ENCODE results near the gene CPZ. TPM values are rescaled to one million over a fixed set of nuclear protein-coding genes. Genes with fewer than 3 reads are reported as not detected.

The CPZ gene
- total and polyA plus RNA-seq, 2 donors (not counting 1 experiment from before 2014, with no cell fraction given): not detected

DNA sequence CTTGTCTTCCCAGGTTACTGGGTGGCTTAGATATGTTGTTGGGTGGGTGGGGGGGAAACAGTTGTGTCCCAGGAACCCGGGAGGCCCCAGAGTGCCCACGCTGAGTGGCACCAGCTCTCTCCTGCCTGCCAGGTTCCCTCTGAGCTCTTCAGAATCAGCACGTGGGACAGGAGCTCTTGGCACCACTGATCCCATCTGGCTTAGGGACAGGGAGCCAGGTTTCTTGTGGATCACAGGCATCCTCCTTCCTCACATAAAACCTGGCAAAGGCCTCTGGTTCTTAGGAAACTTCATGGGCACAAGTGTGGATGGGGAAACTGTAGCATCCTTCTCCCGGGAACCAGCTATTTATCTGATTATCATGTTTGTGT, 8.9 kb upstream of the CPZ start:
- DNase-seq (no peak), ATAC-seq (ENCODE audit: low read depth) (no peak)
- WGBS (ENCODE audit: insufficient coverage): 53% methylated on average over 3 of the region's 4 CpGs
- H3K4me1 Mint-ChIP-seq: no peaks in the 10 kb centered on the region
- Histone ChIP-seq H3K4me3 (ENCODE audit: control extremely low read depth in 1 of 5, extremely low read depth in 1 of 5, insufficient read depth in 1 of 5, low read depth in 2 of 5, low read length in 4 of 5) (no peak overlapping the region), H3K27me3 (replicated peaks in 1 of 4; ENCODE audit: control extremely low read depth in 1 of 4, control insufficient read depth in 3 of 4, insufficient read depth in 4 of 4, low read length in 3 of 4) (peaks cover 0 to 3% (median 0%) of the 10 kb centered on the region in 4 experiments), H3K4me2 (replicated peaks; ENCODE audit: low read depth, low read length, poor library complexity, severe bottlenecking) (no peak overlapping the region), H3K79me2 (ENCODE audit: control insufficient read depth, insufficient read depth, low read length) (no peaks in the 10 kb centered on the region), H3K27ac (ENCODE audit: low read length in 2 of 2) (no peak overlapping the region), H3K36me3 (replicated peaks in 1 of 2; ENCODE audit: control extremely low read depth in 1 of 2, control insufficient read depth in 1 of 2, extremely low read depth in 1 of 2, insufficient read depth in 2 of 2, low read length in 1 of 2) (no peaks in the 10 kb centered on the region), H4K20me1 (ENCODE audit: control insufficient read depth, insufficient read depth, low read length, poor library complexity, severe bottlenecking) (no peaks in the 10 kb centered on the region), H3K9ac (ENCODE audit: low read length) (no peak overlapping the region), H3K9me3 (ENCODE audit: control extremely low read depth in 1 of 3, control insufficient read depth in 2 of 3, insufficient read depth in 1 of 3, low read length in 2 of 3) (peaks cover 0 to 18% (median 0%) of the 10 kb centered on the region in 3 donors), H2AFZ (ENCODE audit: insufficient read depth, low read depth, low read length, poor library complexity, severe bottlenecking) (no peak overlapping the region), H3K4me1 (ENCODE audit: control insufficient read depth in 2 of 2, insufficient read depth in 2 of 2, low read length in 2 of 2) (no peaks in the 10 kb centered on the region)
- no peaks in the 10 kb centered on the region for H3K9me3 Mint-ChIP-seq (ENCODE audit: insufficient read depth)
- H3K27ac Mint-ChIP-seq: no peak overlapping the region
- TF ChIP-seq, protein P1, sequence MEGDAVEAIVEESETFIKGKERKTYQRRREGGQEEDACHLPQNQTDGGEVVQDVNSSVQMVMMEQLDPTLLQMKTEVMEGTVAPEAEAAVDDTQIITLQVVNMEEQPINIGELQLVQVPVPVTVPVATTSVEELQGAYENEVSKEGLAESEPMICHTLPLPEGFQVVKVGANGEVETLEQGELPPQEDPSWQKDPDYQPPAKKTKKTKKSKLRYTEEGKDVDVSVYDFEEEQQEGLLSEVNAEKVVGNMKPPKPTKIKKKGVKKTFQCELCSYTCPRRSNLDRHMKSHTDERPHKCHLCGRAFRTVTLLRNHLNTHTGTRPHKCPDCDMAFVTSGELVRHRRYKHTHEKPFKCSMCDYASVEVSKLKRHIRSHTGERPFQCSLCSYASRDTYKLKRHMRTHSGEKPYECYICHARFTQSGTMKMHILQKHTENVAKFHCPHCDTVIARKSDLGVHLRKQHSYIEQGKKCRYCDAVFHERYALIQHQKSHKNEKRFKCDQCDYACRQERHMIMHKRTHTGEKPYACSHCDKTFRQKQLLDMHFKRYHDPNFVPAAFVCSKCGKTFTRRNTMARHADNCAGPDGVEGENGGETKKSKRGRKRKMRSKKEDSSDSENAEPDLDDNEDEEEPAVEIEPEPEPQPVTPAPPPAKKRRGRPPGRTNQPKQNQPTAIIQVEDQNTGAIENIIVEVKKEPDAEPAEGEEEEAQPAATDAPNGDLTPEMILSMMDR (IDR thresholded peaks at IDR 0.05): no peak
- TF ChIP-seq EZH2 (IDR thresholded peaks at IDR 0.05; ENCODE audit: borderline replicate concordance, insufficient read depth, low read depth, low read length, poor library complexity, severe bottlenecking): no peak
- intact Hi-C loops (cut with micrococcal nuclease): no loop called here
- POLR2A ChIA-PET: no interaction called here
- CTCF ChIA-PET: no interaction called here
- peaks cover 9% of the 10 kb centered on the region for H3K27me3 Mint-ChIP-seq
- H3K4me3 Mint-ChIP-seq: no peak overlapping the region

DNA sequence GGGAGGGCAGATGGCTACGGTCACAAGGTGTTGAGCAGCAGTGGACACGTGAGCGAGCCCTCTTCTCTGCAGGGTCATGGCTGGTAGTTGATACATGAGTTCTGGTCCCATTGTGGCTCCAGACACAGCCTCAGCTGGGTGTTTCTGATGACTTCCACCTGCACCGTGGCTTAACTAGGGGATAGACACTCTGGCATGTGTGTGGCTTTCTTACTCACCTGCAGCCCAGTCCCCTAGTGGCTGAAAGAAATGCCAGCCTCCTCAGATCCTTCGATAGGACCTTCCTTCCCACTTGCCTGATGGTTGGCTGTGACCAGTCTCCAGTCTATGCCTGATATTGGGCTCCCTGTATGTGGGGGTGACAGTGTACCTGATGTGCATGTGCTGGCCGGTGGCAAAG, 7.4 kb upstream of the CPZ start:
- 54% methylated on average over 3 of the region's 6 CpGs for WGBS (ENCODE audit: insufficient coverage)
- Histone ChIP-seq H2AFZ (ENCODE audit: insufficient read depth, low read depth, low read length, poor library complexity, severe bottlenecking) (no peak overlapping the region), H3K4me3 (ENCODE audit: control extremely low read depth in 1 of 5, extremely low read depth in 1 of 5, insufficient read depth in 1 of 5, low read depth in 2 of 5, low read length in 4 of 5) (no peak overlapping the region), H3K9ac (ENCODE audit: low read length) (no peak overlapping the region), H3K4me2 (replicated peaks; ENCODE audit: low read depth, low read length, poor library complexity, severe bottlenecking) (no peak overlapping the region), H3K4me1 (ENCODE audit: control insufficient read depth in 2 of 2, insufficient read depth in 2 of 2, low read length in 2 of 2) (no peaks in the 10 kb centered on the region), H3K36me3 (replicated peaks in 1 of 2; ENCODE audit: control extremely low read depth in 1 of 2, control insufficient read depth in 1 of 2, extremely low read depth in 1 of 2, insufficient read depth in 2 of 2, low read length in 1 of 2) (no peaks in the 10 kb centered on the region), H3K27me3 (replicated peaks in 1 of 4; ENCODE audit: control extremely low read depth in 1 of 4, control insufficient read depth in 3 of 4, insufficient read depth in 4 of 4, low read length in 3 of 4) (peaks cover 0 to 3% (median 0%) of the 10 kb centered on the region in 4 experiments), H3K79me2 (ENCODE audit: control insufficient read depth, insufficient read depth, low read length) (no peaks in the 10 kb centered on the region), H3K9me3 (ENCODE audit: control extremely low read depth in 1 of 3, control insufficient read depth in 2 of 3, insufficient read depth in 1 of 3, low read length in 2 of 3) (peaks cover 0 to 15% (median 0%) of the 10 kb centered on the region in 3 donors), H4K20me1 (ENCODE audit: control insufficient read depth, insufficient read depth, low read length, poor library complexity, severe bottlenecking) (no peaks in the 10 kb centered on the region), H3K27ac (ENCODE audit: low read length in 2 of 2) (no peak overlapping the region)
- H3K9me3 Mint-ChIP-seq (ENCODE audit: insufficient read depth): no peaks in the 10 kb centered on the region
- DNase-seq: no peak
- ChIA-PET POLR2A (no interaction called here), CTCF (no interaction called here)
- no peak overlapping the region for H3K4me3 Mint-ChIP-seq
- H3K27me3 Mint-ChIP-seq: peaks cover 3% of the 10 kb centered on the region
- TF ChIP-seq, protein P1 (IDR thresholded peaks at IDR 0.05): no peak
- TF ChIP-seq EZH2 (IDR thresholded peaks at IDR 0.05; ENCODE audit: borderline replicate concordance, insufficient read depth, low read depth, low read length, poor library complexity, severe bottlenecking): no peak
- H3K27ac Mint-ChIP-seq: no peak overlapping the region
- ATAC-seq (ENCODE audit: low read depth): no peak
- intact Hi-C loops (cut with micrococcal nuclease): no loop called here
- H3K4me1 Mint-ChIP-seq: no peaks in the 10 kb centered on the region
